GM19239 (cell line): ENCODE measurements around the gene HRH4.

Experiments
- DNase-seq: peaks from one replicate; pipeline ENCODE4 v3.0.0; 2011; ENCODE audit warnings: low spot score; ENCODE audit not compliant: insufficient read length
- FAIRE-seq: peaks from 2 replicates; lab custom pipeline; 2011; peaks lifted over from hg19 to GRCh38; lab: Jason Lieb, UNC

Gene HRH4

GRCh38 chr18:24500766-24501165 lies 40.3 kb downstream of the HRH4 start:
- FAIRE-seq (no peak), DNase-seq (no peak)

DNA sequence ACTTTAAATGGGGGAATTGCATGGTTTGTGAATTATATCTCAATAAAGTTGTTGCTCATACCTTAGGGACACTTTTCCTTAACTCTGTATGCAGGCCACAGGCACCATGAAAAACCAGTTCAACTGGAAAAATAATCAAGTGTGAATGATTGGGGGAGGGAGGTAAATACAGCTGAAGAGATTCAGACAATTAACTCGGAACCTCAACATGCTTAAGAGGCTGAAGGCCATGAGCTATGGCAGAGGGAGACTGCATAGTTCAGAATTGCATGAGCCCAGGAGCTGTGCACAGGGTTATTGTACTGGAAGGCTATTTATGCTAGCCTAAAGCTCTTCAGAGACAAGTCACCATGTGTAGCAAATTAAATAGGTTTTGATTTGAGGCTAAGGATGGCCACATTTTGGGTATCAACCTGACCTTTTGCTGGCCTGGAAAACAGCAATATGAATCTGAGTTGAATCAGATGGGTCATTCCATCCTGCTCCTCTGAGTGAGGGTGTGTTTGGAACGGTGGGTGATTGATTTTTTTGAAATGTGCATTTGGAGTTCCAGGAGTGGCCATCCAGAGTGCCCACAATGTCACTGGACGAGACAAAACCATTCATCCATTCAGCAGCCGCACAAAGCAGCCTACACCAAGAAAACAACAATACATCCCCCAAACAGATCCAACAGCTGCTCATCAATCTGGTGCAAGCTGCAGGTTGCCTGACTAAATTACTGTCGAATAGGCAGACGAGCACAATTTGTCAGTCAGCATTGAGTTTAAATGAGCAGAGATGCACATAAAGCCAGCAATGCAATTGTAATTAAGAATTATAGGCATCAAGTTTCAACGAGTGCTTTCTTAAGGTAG lies 42.5 kb downstream of the HRH4 start:
- FAIRE-seq (no peak), DNase-seq (no peak)

- no peak for FAIRE-seq
- DNase-seq: no peak
Measured at GRCh38 chr18:24504401-24504800, 44.0 kb downstream of the HRH4 start.

DNA sequence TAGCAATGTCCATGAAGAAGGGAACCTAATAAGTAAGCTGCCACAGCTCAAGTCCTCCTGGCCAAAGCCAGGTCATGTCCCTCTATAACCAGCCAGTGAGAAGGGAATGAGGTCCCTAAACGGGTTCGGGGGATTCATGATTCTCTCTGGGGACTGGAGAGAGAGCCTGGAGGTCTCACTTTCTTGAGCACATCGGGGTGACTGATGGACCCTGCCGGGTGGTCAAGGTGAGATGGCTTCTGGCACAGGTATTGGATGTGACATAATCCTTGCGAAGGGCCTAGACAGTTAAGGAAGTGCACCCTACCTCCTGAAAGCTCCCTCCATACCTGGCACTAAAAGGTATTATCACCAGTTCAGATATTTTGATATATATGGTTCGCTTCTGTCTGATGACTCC lies 45.7 kb downstream of the HRH4 start:
- FAIRE-seq: no peak
- no peak for DNase-seq

GRCh38 chr18:24509435-24509834 lies 49.0 kb downstream of the HRH4 start:
- FAIRE-seq: no peak

GRCh38 chr18:24514439-24514838 lies 54.0 kb downstream of the HRH4 start:
- FAIRE-seq (no peak), DNase-seq (peak; percentile 50)

More at GRCh38 chr18:24509435-24509834, 49.0 kb downstream of the HRH4 start:
- no peak for DNase-seq

- DNase-seq (no peak), FAIRE-seq (no peak)
Measured at GRCh38 chr18:24515721-24516120, 55.3 kb downstream of the HRH4 start.

DNA sequence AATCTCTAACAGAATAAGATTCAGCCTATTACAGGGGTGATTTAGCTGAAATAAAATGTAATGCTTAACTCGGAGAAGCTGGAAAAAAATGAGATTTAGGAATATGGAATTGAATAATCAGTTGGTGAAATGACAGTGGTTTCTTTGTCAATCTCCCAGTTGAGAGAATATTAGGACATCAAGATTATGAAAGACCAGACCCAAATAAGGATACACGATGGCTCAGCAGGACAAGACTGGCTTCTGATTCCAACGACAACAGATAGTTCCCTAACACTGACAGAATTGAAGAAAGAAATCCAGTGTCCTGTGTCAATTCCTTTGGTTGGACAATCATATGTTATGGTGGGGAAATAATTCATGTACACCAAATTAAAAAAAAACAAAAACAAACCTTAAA lies 55.8 kb downstream of the HRH4 start:
- no peak for DNase-seq
- no peak for FAIRE-seq

DNA sequence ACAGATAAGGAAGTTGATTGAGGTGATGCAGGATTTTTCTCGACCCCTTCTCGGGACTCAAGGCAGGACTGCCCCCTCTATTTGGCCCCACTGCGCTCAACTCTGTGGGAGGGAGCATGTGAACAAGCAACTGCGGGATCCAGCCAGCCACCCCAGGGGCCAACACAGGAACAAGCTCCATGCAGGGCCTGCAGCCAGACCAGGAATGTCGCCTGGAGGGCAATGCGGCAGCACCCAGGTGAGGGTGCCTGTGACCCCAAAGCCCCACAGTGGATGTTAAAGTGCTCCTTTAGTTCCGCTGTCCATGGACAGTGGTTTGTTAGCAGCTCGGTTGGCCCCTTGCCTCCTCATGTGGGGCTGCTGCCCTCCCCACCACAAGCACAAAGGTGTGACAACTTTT lies 57.1 kb downstream of the HRH4 start:
- DNase-seq: no peak
- no peak for FAIRE-seq

DNA sequence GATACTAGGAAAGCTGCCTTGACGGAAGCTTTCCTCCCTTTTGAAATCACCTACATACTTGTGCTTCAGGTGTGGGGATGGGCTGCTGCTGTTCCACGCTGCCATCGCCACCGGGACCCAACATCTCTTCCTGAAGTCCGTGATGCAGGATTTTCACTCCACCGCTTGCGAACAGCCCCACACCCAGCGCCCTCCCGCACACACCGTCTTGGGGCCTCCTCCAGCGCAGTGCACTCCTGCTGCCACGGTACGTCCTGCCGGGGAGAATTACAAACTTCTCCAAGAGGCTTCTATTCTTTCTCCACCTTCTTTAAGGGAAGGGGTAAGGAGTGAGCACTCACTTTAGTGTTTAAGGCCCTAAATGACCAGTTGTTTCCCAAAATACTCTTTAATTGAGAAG lies 58.2 kb downstream of the HRH4 start:
- no peak for DNase-seq
- FAIRE-seq: no peak
